ENCODE measurements around the gene CCNJL. TPM values are rescaled to one million over a fixed set of nuclear protein-coding genes. Genes with fewer than 3 reads are reported as not detected.

Gene CCNJL
- total RNA-seq, 2 experiments from 2014 or later = 0.23 TPM; not detected in 1

DNA sequence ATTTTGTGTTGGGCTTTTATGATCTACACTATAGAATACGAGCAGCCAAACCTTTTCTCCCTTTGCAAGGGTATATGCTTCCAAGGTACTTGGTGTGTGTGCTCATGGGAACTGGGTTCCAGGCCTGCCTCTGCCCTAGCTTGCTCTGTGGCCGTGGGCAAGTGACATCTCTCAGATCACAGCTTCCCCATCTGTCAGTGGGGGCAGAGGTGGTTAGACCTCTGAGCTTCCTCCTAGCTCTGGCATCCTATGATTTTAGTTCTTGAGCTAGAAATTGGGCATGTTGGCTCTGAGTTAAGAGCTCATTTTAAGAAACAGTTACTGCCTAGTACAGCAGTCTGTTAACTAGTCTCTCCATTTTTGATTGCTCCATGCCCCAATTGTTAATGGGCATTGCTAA is 12.5 kb upstream of the CCNJL start:
- no peak for ATAC-seq
- no peak for DNase-seq
- Mint-ChIP-seq H3K27ac (no peak overlapping the region), H3K36me3 (no peaks in the 10 kb centered on the region), H3K4me3 (no peak overlapping the region), H3K9me3 (ENCODE audit: low read depth) (no peaks in the 10 kb centered on the region), H3K27me3 (peaks cover 3% of the 10 kb centered on the region), H3K4me1 (no peaks in the 10 kb centered on the region)
- CTCF ChIA-PET = interaction anchor here (0.8 to 2.4 kb wide), 2 partner anchors 20 to 307 kb away, joined by 3 to 7 read pairs; no protein-coding TSS in a partner anchor

DNA sequence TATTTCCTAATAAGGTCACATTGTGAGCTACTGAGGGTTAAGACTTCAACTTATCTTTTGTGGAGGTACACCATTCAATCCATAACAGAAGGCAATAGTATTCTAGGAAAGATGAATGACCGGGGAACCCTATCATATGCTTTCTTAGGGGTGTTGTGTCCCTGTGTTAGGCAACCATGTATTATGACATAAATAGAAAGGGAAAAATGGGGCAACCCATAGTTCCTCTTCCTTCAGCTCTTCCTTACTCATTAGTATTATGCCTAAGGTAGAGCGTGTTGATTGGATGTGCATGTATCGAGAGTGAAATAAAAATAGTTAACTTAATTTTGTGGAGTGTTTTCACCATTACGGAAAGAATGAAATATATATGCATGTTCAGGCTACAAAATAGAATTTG is 6.0 kb upstream of the CCNJL start:
- H3K27ac Mint-ChIP-seq = no peak overlapping the region
- CTCF ChIA-PET = no interaction called here
- no peak for DNase-seq
- peaks cover 7% of the 10 kb centered on the region for H3K4me1 Mint-ChIP-seq
- no peak for ATAC-seq
- H3K27me3 Mint-ChIP-seq = peaks cover 48% of the 10 kb centered on the region
- no peak overlapping the region for H3K4me3 Mint-ChIP-seq
- no peaks in the 10 kb centered on the region for H3K36me3 Mint-ChIP-seq
- H3K9me3 Mint-ChIP-seq (ENCODE audit: low read depth) = no peaks in the 10 kb centered on the region

DNA sequence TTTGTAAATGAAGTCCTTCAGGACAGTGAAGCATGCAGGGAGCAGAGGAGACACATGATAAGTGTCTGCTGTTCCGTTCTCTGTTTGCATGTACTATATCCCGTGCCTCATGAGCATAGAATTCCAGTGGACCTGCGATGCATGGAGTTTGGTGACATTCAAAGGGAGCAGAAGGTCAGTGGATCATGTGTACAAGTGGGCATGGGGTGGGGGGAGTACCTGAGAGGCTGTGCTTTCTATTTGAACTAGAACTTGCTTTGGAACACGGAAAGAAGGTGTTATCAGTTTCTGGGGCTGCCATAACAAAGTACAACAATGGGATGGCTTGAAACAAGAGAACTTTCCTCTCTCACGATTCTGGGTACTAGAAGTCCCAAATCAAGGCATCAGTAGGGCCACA is 5.1 kb upstream of the CCNJL start:
- ATAC-seq = no peak
- CTCF ChIA-PET = no interaction called here
- no peak overlapping the region for H3K4me3 Mint-ChIP-seq
- DNase-seq = no peak
- no peak overlapping the region for H3K27ac Mint-ChIP-seq
- H3K4me1 Mint-ChIP-seq = peaks cover 15% of the 10 kb centered on the region
- peaks cover 57% of the 10 kb centered on the region for H3K27me3 Mint-ChIP-seq
- H3K36me3 Mint-ChIP-seq = no peaks in the 10 kb centered on the region
- H3K9me3 Mint-ChIP-seq (ENCODE audit: low read depth) = no peaks in the 10 kb centered on the region

DNA sequence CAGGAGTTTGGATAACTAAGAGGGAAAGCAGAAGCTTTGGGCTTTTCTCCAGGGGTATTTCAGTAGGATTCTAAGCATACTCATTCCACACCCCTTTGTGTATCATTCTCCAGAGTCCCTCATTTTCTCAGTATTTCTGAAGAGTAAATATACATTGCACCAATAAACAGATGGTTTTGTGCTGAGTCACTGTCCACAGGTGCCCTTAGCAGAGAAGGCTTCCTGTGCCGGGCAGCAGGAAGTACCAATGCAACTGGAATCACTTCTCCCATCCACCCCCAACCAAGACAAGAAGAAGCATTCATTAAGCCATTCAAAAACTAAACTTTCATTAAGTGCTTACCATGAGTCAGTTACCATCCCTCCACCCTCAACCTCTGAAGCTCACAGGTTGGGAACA is 3.6 kb upstream of the CCNJL start:
- no peaks in the 10 kb centered on the region for H3K9me3 Mint-ChIP-seq (ENCODE audit: low read depth)
- no peak overlapping the region for H3K4me3 Mint-ChIP-seq
- H3K27me3 Mint-ChIP-seq = peaks cover 69% of the 10 kb centered on the region
- DNase-seq (no peak), ATAC-seq (no peak)
- H3K27ac Mint-ChIP-seq = no peak overlapping the region
- CTCF ChIA-PET = no interaction called here
- H3K36me3 Mint-ChIP-seq = no peaks in the 10 kb centered on the region
- peaks cover 16% of the 10 kb centered on the region for H3K4me1 Mint-ChIP-seq

DNA sequence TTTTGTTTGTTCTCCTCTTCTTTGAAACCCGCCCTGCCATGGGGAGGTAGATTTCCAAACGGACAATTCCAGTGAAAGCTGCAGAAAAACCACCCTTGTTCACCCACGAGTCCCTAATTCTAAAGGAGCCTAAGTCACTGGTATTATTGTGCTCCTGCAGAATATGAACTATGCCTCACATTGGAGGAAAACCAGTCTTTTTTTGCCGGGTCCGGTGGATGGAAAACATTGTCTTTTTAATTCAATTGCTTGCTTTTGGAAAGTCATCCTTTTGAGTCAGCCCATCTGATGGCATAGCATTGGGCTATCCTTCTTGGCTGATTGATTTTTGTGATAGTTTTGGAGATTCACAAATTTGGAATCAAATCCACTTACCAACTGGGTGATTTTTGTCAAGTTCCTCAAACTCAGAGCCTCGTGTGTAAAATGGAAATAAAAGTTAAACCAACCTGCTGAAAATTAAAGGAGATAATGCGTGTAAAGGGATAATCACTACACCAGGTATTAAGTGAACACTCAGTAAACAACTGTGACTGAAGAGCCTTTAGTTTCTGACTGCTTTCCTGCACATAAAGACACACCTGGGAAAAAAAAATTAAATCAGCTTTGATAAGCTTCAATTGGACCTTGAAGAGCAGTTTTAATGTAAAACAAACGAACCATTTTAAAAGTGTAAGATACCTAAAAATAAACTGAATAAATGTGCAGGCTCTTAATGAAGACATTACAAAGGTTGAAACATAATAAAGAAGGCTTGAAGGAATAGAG is 780 bp upstream of the CCNJL start:
- H3K9me3 Mint-ChIP-seq (ENCODE audit: low read depth) = no peaks in the 10 kb centered on the region

DNA sequence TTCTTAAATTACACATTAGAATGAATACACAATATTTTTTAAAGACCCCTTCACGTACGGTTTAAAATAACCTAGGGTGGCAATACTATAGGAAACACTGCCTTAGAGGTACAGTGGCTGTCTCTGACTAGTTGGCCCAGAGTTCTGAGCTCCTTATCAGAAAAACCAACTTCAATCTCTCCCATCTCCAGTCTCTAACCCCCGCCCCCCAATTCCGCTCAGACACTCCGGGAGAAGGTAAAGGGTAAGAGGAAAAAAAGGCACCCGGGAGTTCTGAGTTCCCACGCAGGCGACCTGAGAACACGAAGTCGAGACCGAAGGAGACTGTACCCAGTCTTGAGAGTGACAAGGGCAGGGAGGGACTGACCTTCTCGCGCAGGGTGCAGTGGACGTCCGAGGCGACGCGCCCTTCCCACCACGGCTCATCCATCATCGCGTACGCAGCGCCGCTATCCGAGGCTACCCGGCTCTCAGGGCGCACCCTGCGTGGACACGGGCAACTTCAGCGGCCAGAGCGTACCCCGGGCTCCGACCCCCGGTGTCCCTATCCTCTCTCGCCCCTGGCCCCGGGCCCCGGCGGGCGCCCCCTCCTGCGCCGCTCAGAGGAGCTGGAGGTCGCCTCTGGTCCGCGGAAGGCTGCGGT is 752 bp downstream of the CCNJL start:
- no peaks in the 10 kb centered on the region for H3K36me3 Mint-ChIP-seq
- peaks cover 85% of the 10 kb centered on the region for H3K27me3 Mint-ChIP-seq
- H3K4me1 Mint-ChIP-seq = peaks cover 16% of the 10 kb centered on the region
- CTCF ChIA-PET = no interaction called here
- peak overlapping the region; percentile 13 for H3K4me3 Mint-ChIP-seq
- H3K27ac Mint-ChIP-seq = no peak overlapping the region
- H3K9me3 Mint-ChIP-seq (ENCODE audit: low read depth) = no peaks in the 10 kb centered on the region
- ATAC-seq (peak; percentile 16), DNase-seq (no peak)

More for the DNA sequence above, 780 bp upstream of the CCNJL start:
- no peak for ATAC-seq
- CTCF ChIA-PET = interaction anchor here (1.0 kb wide), 1 partner anchor 76 kb away, joined by 3 read pairs; no protein-coding TSS in a partner anchor
- peaks cover 16% of the 10 kb centered on the region for H3K4me1 Mint-ChIP-seq
- H3K4me3 Mint-ChIP-seq = peak overlapping the region; percentile 60
- DNase-seq = no peak
- peaks cover 87% of the 10 kb centered on the region for H3K27me3 Mint-ChIP-seq
- no peak overlapping the region for H3K27ac Mint-ChIP-seq
- no peaks in the 10 kb centered on the region for H3K36me3 Mint-ChIP-seq

DNA sequence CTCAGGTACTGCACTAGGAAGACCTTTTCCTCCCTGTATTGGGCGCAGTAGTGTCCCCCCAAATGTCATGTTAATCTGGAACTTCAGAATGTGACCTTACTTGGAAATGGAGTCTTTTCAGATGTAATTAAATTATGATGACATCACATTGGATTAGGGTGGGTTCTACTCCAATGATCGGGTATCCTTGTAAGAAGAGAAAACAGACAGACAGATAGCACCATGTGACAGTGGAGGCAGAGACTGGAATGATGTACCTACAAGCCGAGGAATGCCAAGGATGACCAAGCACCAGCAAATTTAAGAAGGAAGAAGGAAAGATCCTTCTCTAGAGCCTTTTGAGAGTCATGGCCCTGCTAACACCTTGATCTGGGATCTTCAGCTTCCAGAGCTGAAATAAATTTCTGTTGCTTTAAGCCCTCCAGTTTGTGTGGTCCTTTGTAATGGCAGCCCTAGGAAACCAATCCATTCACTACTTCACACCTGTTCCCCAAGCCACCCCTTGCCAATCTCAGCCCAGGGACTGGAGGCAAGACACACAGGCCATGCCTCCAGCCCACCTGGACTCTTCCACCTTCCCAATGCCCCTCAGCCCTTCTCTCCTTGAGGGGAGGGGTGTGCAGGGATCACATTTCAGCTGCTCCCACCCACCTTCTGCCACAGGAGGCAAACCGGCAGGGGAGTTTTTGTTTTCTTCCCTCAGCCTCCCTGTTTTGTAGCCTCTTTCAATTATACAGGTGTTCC is 1.6 kb downstream of the CCNJL start:
- no peaks in the 10 kb centered on the region for H3K9me3 Mint-ChIP-seq (ENCODE audit: low read depth)
- ATAC-seq (no peak), DNase-seq (no peak)
- peaks cover 80% of the 10 kb centered on the region for H3K27me3 Mint-ChIP-seq
- no peak overlapping the region for H3K4me3 Mint-ChIP-seq
- H3K27ac Mint-ChIP-seq = no peak overlapping the region
- no peaks in the 10 kb centered on the region for H3K36me3 Mint-ChIP-seq
- peaks cover 10% of the 10 kb centered on the region for H3K4me1 Mint-ChIP-seq
- CTCF ChIA-PET = no interaction called here

DNA sequence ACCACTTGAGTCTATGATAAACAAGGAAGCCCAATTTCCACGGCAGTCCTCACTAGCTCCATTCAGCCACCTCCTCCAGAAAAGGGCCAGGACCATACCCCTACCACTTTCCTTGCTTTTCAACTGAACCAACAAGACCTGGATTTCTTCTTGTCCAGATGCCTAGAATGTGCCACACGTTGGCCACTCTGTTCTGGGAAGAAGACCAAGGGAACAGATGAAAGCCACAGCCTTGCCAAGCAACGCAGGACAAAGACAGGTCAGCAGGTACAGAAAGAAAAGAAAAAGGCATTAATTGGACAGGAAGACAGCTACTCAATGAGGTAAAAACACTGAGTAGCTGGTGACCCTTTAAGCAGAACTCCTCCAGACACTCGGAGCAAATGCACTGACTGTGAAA is 2.2 kb downstream of the CCNJL start:
- no peaks in the 10 kb centered on the region for H3K36me3 Mint-ChIP-seq

DNA sequence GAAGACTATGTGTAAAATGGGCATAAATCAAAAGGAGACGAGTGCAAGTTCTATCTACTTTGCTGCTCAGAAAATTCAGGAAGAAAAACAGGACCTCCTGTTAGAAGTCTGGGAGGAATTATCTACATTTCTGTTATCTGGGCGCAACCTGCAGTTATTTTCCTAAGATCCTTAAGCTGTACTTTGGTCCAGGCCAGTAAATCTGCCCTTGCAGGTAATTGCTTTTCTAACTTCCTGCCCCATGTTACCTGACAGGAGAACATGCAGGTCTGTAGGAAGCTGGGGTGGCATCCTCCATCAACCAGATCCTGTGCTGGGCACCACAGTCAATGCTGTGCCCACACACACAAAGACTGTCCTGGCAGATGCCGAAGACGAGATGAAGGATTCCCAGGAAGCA is 5.7 kb downstream of the CCNJL start:
- no peak for ATAC-seq
- CTCF ChIA-PET = no interaction called here
- H3K27ac Mint-ChIP-seq = no peak overlapping the region
- H3K4me1 Mint-ChIP-seq = peaks cover 1% of the 10 kb centered on the region
- no peaks in the 10 kb centered on the region for H3K9me3 Mint-ChIP-seq (ENCODE audit: low read depth)
- H3K27me3 Mint-ChIP-seq = peaks cover 59% of the 10 kb centered on the region
- H3K4me3 Mint-ChIP-seq = no peak overlapping the region
- no peak for DNase-seq
- no peaks in the 10 kb centered on the region for H3K36me3 Mint-ChIP-seq

More for the DNA sequence above, 2.2 kb downstream of the CCNJL start:
- peaks cover 79% of the 10 kb centered on the region for H3K27me3 Mint-ChIP-seq
- no peaks in the 10 kb centered on the region for H3K9me3 Mint-ChIP-seq (ENCODE audit: low read depth)
- no peak overlapping the region for H3K4me3 Mint-ChIP-seq
- peaks cover 9% of the 10 kb centered on the region for H3K4me1 Mint-ChIP-seq
- ATAC-seq = no peak
- CTCF ChIA-PET = no interaction called here
- no peak overlapping the region for H3K27ac Mint-ChIP-seq
- no peak for DNase-seq

DNA sequence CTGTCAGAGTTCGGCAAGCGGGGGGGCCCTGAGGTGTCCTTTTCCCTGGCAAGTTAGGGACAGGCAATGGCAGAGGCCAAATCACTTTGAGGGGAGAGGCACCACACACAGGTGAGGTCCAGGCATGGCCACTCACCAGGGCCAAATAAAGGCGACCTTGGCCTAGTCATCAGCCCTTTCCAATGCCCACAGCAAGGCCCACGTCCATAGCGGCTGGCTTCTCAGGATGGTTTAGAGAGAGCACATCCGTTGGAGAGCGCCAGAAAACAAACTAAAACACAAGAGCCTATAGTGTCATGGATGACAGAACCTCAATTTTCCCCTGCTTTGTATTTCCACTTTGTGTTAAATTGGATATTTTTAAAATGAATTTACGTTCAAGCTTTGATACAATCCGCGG is 7.0 kb downstream of the CCNJL start:
- no peaks in the 10 kb centered on the region for H3K9me3 Mint-ChIP-seq (ENCODE audit: low read depth)
- DNase-seq (no peak), ATAC-seq (no peak)
- H3K4me1 Mint-ChIP-seq = no peaks in the 10 kb centered on the region
- no peak overlapping the region for H3K27ac Mint-ChIP-seq
- no peaks in the 10 kb centered on the region for H3K36me3 Mint-ChIP-seq
- no peak overlapping the region for H3K4me3 Mint-ChIP-seq
- CTCF ChIA-PET = no interaction called here
- H3K27me3 Mint-ChIP-seq = peaks cover 49% of the 10 kb centered on the region

DNA sequence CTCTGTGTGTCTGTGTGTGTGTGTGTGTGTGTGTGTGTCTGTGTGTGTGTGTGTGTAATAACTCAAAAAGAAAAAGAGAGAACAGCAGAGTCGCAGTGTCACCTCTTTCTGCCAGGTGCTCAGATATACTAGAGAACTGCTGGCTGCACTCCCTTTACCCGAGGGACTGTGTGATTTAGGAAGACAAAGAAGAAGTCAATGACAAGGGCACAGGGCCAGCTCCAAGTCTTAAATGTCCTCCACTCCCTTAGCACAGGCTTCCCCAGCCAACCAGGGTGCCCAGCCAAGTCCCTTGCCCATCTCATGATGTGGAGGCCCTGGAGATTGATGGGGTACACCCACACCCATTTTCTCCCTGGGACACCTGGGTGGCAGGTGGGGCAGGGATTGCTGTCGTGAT is 8.7 kb downstream of the CCNJL start:
- H3K36me3 Mint-ChIP-seq = no peaks in the 10 kb centered on the region
- no peak overlapping the region for H3K27ac Mint-ChIP-seq
- peaks cover 35% of the 10 kb centered on the region for H3K27me3 Mint-ChIP-seq
- ATAC-seq = no peak
- no peaks in the 10 kb centered on the region for H3K9me3 Mint-ChIP-seq (ENCODE audit: low read depth)
- no peaks in the 10 kb centered on the region for H3K4me1 Mint-ChIP-seq
- CTCF ChIA-PET = no interaction called here
- DNase-seq = no peak
- H3K4me3 Mint-ChIP-seq = no peak overlapping the region

DNA sequence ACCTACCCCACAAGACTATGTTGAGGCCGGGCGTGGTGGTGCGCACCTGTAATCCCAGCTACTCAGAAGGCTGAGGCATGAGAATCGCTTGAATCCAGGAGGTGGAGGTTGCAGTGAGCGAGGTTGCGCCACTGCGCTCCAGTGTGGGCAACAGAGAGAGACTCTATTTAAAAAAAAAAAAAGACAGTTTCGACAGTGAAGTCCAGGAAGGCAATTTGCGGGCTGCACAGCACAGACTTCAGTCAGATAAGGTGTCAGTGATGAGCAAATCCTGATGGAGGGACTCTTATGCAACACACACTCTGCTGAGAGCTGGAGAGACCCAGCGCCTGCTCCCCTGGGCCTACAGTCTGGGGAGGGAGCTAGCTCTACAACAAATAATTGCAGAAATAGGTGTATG is 14.2 kb downstream of the CCNJL start:
- CTCF ChIA-PET = no interaction called here
- Mint-ChIP-seq H3K4me1 (no peaks in the 10 kb centered on the region), H3K27ac (no peak overlapping the region), H3K27me3 (peaks cover 9% of the 10 kb centered on the region), H3K9me3 (ENCODE audit: low read depth) (no peaks in the 10 kb centered on the region), H3K4me3 (no peak overlapping the region), H3K36me3 (no peaks in the 10 kb centered on the region)
- ATAC-seq (no peak), DNase-seq (no peak)

DNA sequence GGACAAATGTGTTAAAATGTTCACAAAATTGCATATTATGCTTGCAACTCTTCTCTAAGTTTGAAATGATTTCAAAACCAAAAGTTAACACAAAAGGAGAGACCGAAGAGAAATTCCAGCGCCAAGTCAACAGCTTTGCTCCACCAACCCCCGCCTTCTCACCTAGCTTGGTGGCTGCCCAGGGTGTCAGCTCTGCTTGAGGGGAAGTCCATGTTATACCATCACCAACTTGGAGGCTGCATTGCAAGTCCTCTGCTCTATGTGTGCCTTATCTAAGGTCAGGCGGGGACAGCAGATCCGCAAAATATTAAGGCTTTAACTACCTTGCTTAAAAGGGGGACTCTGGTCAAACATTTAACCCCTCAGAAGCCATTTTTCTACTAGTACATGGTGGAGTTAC is 14.6 kb downstream of the CCNJL start:
- H3K36me3 Mint-ChIP-seq = no peaks in the 10 kb centered on the region
- ATAC-seq = no peak
- DNase-seq = no peak
- CTCF ChIA-PET = no interaction called here
- H3K27me3 Mint-ChIP-seq = peaks cover 7% of the 10 kb centered on the region
- H3K27ac Mint-ChIP-seq = no peak overlapping the region
- no peaks in the 10 kb centered on the region for H3K9me3 Mint-ChIP-seq (ENCODE audit: low read depth)
- no peak overlapping the region for H3K4me3 Mint-ChIP-seq
- H3K4me1 Mint-ChIP-seq = no peaks in the 10 kb centered on the region

DNA sequence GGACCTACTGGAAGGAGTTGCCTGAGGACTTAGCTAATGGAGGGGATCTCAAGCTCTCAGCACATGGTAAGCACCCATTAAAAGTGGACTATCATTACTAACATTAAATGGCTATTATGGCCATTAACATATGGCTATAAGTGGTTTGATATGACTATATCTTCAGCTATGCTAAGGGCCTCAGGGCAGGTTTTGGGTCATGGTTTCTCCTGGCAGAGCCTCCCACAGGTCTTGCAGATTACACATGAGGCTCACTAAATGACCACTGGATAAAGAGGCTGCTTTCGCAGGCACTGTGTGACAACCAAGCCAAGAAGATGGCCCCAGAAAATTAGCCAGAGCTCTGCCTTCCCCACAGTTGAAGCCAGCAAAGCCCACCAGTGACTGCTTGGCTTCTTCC is 15.4 kb downstream of the CCNJL start:
- CTCF ChIA-PET = interaction anchor here (0.6 kb wide), 1 partner anchor 31 kb away, joined by 4 read pairs; no protein-coding TSS in a partner anchor
- H3K4me1 Mint-ChIP-seq = no peaks in the 10 kb centered on the region
- H3K36me3 Mint-ChIP-seq = no peaks in the 10 kb centered on the region
- H3K27me3 Mint-ChIP-seq = peaks cover 7% of the 10 kb centered on the region
- H3K9me3 Mint-ChIP-seq (ENCODE audit: low read depth) = no peaks in the 10 kb centered on the region
- no peak overlapping the region for H3K4me3 Mint-ChIP-seq
- ATAC-seq (no peak), DNase-seq (no peak)
- no peak overlapping the region for H3K27ac Mint-ChIP-seq

All from activated CD8-positive, alpha-beta memory T cell treated with anti-CD3 and anti-CD28 coated beads, Interleukin-2, amount 10 ng/mL, durations not matched to agents 7 days and 5 days (primary cell).